ENCODE results near the gene DENND2C. TPM values are rescaled to one million over a fixed set of nuclear protein-coding genes. Genes with fewer than 3 reads are reported as not detected.

Gene DENND2C
- total and polyA plus RNA-seq, 2 experiments from 2014 or later, result 1.4 to 5.6 TPM

GRCh38 chr1:114589122-114589521, 80.7 kb downstream of the DENND2C start:
- Histone ChIP-seq H3K4me3 (no peak overlapping the region), H3K27me3 (no peaks in the 10 kb centered on the region), H3K9me3 (ENCODE audit: low read depth) (no peaks in the 10 kb centered on the region), H3K27ac (no peak overlapping the region), H3K4me1 (ENCODE audit: insufficient read depth) (no peaks in the 10 kb centered on the region), H3K36me3 (replicated peaks; ENCODE audit: insufficient read depth, low read depth) (no peaks in the 10 kb centered on the region), H2AFZ (no peak overlapping the region), H3K9me2 (replicated peaks; ENCODE audit: insufficient read depth) (no peaks in the 10 kb centered on the region), H4K20me1 (ENCODE audit: insufficient read depth, poor library complexity, severe bottlenecking) (no peaks in the 10 kb centered on the region), H3K79me2 (no peaks in the 10 kb centered on the region), H3K4me2 (no peak overlapping the region)
- no peak for DNase-seq (ENCODE audit: low spot score)
- no peak for TF ChIP-seq EZH2phosphoT487 (IDR thresholded peaks at IDR 0.05; ENCODE audit: low read depth, severe bottlenecking, unreplicated experiment)
- TF ChIP-seq, protein P1, sequence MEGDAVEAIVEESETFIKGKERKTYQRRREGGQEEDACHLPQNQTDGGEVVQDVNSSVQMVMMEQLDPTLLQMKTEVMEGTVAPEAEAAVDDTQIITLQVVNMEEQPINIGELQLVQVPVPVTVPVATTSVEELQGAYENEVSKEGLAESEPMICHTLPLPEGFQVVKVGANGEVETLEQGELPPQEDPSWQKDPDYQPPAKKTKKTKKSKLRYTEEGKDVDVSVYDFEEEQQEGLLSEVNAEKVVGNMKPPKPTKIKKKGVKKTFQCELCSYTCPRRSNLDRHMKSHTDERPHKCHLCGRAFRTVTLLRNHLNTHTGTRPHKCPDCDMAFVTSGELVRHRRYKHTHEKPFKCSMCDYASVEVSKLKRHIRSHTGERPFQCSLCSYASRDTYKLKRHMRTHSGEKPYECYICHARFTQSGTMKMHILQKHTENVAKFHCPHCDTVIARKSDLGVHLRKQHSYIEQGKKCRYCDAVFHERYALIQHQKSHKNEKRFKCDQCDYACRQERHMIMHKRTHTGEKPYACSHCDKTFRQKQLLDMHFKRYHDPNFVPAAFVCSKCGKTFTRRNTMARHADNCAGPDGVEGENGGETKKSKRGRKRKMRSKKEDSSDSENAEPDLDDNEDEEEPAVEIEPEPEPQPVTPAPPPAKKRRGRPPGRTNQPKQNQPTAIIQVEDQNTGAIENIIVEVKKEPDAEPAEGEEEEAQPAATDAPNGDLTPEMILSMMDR (IDR thresholded peaks at IDR 0.05; ENCODE audit: poor library complexity), result no peak
- no peak for TF ChIP-seq EZH2 (IDR thresholded peaks at IDR 0.05; ENCODE audit: borderline replicate concordance)
- WGBS (ENCODE audit: low lambda C conversion rate, missing lambda C conversion rate), result 88% methylated on average over 3 of the region's 3 CpGs

- TF ChIP-seq EZH2 (IDR thresholded peaks at IDR 0.05; ENCODE audit: borderline replicate concordance) (no peak), EZH2phosphoT487 (IDR thresholded peaks at IDR 0.05; ENCODE audit: low read depth, severe bottlenecking, unreplicated experiment) (no peak)
- TF ChIP-seq, protein P1 (IDR thresholded peaks at IDR 0.05; ENCODE audit: poor library complexity), result no peak
- Histone ChIP-seq H3K4me2 (no peak overlapping the region), H3K9me3 (ENCODE audit: low read depth) (no peaks in the 10 kb centered on the region), H3K27me3 (no peaks in the 10 kb centered on the region), H3K79me2 (no peaks in the 10 kb centered on the region), H2AFZ (no peak overlapping the region), H4K20me1 (ENCODE audit: insufficient read depth, poor library complexity, severe bottlenecking) (no peaks in the 10 kb centered on the region), H3K27ac (no peak overlapping the region), H3K9me2 (replicated peaks; ENCODE audit: insufficient read depth) (no peaks in the 10 kb centered on the region), H3K4me3 (no peak overlapping the region), H3K4me1 (ENCODE audit: insufficient read depth) (no peaks in the 10 kb centered on the region), H3K36me3 (replicated peaks; ENCODE audit: insufficient read depth, low read depth) (no peaks in the 10 kb centered on the region)
- no peak for DNase-seq (ENCODE audit: low spot score)
- 76% methylated on average over 2 of the region's 2 CpGs for WGBS (ENCODE audit: low lambda C conversion rate, missing lambda C conversion rate)
Observed at GRCh38 chr1:114588196-114588689, 81.6 kb downstream of the DENND2C start.

DNA sequence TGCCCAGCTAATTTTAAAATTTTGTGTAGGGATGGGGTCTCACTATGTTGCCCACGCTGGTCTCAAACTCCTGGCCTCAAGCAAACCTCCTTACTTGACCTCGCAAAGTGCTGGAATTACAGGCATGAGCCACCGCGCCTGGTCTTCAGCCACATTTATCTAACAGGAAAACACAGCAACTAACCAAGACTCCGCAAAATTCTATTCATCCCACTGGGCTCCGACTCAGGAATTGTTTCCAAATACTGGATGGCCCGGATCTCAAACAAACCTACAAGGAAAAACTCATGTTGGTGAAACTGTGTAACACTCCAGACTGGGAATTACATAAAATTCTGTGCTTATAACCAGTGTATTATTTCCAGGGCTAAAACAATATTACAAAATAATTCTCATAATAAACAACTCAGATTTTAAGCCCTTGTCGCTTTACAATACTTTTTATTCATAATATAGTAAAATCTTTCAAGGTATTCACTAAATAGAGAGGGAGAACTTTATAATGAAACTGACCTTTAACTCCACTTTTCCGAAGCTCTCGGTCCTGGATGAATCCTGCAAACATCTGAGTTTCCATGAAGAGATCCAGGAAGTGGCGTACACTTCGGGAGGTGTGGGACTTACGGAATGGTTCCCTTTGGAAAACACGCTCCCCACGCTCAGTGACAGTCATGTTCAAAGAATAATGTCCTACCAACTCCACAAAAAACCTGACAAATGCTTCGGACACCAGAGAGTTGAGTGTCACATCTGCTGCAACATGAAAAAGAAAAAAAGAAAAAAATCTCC, 82.5 kb downstream of the DENND2C start:
- Histone ChIP-seq H4K20me1 (ENCODE audit: insufficient read depth, poor library complexity, severe bottlenecking) (no peaks in the 10 kb centered on the region), H3K4me1 (ENCODE audit: insufficient read depth) (no peaks in the 10 kb centered on the region), H3K27ac (no peak overlapping the region), H3K4me3 (no peak overlapping the region), H3K9me3 (ENCODE audit: low read depth) (no peaks in the 10 kb centered on the region), H3K4me2 (no peak overlapping the region), H3K36me3 (replicated peaks; ENCODE audit: insufficient read depth, low read depth) (no peaks in the 10 kb centered on the region), H2AFZ (no peak overlapping the region), H3K27me3 (no peaks in the 10 kb centered on the region), H3K79me2 (no peaks in the 10 kb centered on the region), H3K9me2 (replicated peaks; ENCODE audit: insufficient read depth) (no peaks in the 10 kb centered on the region)
- 97% methylated on average over 16 of the region's 16 CpGs for WGBS (ENCODE audit: low lambda C conversion rate, missing lambda C conversion rate)
- TF ChIP-seq, protein P1 (IDR thresholded peaks at IDR 0.05; ENCODE audit: poor library complexity), result no peak
- TF ChIP-seq EZH2 (IDR thresholded peaks at IDR 0.05; ENCODE audit: borderline replicate concordance) (no peak), EZH2phosphoT487 (IDR thresholded peaks at IDR 0.05; ENCODE audit: low read depth, severe bottlenecking, unreplicated experiment) (no peak)
- DNase-seq (ENCODE audit: low spot score), result no peak

Measured in hepatocyte (in vitro differentiated cells).